ENCODE results near the gene SPON1. TPM values are rescaled to one million over a fixed set of nuclear protein-coding genes. Genes with fewer than 3 reads are reported as not detected.

Gene SPON1
- total and polyA plus RNA-seq, 2 of the 8 experiments (the other 6 are each of a cell fraction or from before 2014, with no cell fraction given) = 1.5 to 5.4 TPM

DNA sequence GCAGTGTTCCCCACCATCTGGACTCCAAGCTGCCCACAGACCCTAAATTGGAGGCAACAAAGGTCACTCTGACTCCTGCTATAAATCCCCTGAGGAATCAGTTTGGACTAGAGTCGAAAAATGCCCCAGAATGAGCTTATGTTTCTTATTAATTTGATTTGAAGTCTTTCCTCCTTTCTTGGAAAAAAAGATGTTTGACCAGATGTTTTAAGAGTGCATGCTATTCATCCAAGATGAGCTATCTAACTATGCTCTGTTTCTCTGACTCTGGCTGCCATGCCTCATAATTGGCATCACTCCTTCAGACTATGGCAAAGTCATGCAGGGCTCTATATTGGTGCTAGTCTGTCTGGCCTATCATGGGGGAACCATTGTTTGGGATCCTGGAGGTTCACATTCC, 174.0 kb downstream of the SPON1 start (continued):
- TF ChIP-seq, protein P1, sequence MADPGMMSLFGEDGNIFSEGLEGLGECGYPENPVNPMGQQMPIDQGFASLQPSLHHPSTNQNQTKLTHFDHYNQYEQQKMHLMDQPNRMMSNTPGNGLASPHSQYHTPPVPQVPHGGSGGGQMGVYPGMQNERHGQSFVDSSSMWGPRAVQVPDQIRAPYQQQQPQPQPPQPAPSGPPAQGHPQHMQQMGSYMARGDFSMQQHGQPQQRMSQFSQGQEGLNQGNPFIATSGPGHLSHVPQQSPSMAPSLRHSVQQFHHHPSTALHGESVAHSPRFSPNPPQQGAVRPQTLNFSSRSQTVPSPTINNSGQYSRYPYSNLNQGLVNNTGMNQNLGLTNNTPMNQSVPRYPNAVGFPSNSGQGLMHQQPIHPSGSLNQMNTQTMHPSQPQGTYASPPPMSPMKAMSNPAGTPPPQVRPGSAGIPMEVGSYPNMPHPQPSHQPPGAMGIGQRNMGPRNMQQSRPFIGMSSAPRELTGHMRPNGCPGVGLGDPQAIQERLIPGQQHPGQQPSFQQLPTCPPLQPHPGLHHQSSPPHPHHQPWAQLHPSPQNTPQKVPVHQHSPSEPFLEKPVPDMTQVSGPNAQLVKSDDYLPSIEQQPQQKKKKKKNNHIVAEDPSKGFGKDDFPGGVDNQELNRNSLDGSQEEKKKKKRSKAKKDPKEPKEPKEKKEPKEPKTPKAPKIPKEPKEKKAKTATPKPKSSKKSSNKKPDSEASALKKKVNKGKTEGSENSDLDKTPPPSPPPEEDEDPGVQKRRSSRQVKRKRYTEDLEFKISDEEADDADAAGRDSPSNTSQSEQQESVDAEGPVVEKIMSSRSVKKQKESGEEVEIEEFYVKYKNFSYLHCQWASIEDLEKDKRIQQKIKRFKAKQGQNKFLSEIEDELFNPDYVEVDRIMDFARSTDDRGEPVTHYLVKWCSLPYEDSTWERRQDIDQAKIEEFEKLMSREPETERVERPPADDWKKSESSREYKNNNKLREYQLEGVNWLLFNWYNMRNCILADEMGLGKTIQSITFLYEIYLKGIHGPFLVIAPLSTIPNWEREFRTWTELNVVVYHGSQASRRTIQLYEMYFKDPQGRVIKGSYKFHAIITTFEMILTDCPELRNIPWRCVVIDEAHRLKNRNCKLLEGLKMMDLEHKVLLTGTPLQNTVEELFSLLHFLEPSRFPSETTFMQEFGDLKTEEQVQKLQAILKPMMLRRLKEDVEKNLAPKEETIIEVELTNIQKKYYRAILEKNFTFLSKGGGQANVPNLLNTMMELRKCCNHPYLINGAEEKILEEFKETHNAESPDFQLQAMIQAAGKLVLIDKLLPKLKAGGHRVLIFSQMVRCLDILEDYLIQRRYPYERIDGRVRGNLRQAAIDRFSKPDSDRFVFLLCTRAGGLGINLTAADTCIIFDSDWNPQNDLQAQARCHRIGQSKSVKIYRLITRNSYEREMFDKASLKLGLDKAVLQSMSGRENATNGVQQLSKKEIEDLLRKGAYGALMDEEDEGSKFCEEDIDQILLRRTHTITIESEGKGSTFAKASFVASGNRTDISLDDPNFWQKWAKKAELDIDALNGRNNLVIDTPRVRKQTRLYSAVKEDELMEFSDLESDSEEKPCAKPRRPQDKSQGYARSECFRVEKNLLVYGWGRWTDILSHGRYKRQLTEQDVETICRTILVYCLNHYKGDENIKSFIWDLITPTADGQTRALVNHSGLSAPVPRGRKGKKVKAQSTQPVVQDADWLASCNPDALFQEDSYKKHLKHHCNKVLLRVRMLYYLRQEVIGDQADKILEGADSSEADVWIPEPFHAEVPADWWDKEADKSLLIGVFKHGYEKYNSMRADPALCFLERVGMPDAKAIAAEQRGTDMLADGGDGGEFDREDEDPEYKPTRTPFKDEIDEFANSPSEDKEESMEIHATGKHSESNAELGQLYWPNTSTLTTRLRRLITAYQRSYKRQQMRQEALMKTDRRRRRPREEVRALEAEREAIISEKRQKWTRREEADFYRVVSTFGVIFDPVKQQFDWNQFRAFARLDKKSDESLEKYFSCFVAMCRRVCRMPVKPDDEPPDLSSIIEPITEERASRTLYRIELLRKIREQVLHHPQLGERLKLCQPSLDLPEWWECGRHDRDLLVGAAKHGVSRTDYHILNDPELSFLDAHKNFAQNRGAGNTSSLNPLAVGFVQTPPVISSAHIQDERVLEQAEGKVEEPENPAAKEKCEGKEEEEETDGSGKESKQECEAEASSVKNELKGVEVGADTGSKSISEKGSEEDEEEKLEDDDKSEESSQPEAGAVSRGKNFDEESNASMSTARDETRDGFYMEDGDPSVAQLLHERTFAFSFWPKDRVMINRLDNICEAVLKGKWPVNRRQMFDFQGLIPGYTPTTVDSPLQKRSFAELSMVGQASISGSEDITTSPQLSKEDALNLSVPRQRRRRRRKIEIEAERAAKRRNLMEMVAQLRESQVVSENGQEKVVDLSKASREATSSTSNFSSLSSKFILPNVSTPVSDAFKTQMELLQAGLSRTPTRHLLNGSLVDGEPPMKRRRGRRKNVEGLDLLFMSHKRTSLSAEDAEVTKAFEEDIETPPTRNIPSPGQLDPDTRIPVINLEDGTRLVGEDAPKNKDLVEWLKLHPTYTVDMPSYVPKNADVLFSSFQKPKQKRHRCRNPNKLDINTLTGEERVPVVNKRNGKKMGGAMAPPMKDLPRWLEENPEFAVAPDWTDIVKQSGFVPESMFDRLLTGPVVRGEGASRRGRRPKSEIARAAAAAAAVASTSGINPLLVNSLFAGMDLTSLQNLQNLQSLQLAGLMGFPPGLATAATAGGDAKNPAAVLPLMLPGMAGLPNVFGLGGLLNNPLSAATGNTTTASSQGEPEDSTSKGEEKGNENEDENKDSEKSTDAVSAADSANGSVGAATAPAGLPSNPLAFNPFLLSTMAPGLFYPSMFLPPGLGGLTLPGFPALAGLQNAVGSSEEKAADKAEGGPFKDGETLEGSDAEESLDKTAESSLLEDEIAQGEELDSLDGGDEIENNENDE (IDR thresholded peaks at IDR 0.05; ENCODE audit: insufficient replicate concordance, low read length) = no peak
- TF ChIP-seq, protein P2, sequence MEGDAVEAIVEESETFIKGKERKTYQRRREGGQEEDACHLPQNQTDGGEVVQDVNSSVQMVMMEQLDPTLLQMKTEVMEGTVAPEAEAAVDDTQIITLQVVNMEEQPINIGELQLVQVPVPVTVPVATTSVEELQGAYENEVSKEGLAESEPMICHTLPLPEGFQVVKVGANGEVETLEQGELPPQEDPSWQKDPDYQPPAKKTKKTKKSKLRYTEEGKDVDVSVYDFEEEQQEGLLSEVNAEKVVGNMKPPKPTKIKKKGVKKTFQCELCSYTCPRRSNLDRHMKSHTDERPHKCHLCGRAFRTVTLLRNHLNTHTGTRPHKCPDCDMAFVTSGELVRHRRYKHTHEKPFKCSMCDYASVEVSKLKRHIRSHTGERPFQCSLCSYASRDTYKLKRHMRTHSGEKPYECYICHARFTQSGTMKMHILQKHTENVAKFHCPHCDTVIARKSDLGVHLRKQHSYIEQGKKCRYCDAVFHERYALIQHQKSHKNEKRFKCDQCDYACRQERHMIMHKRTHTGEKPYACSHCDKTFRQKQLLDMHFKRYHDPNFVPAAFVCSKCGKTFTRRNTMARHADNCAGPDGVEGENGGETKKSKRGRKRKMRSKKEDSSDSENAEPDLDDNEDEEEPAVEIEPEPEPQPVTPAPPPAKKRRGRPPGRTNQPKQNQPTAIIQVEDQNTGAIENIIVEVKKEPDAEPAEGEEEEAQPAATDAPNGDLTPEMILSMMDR (IDR thresholded peaks at IDR 0.05; ENCODE audit: control extremely low read depth in 1 of 3, insufficient read depth in 1 of 3, low read depth in 1 of 3, low read length in 3 of 3) = no peak
- TF ChIP-seq MAFK (IDR thresholded peaks at IDR 0.05; ENCODE audit: low read depth, low read length) = no peak
